Esophagus squamous epithelium (tissue), 4 donors: ENCODE results near the gene CATSPERE.

Experiments
- POLR2A ChIP-seq, 4 donors: fragments of 450-650 bp; IDR thresholded peaks; one replicate each; pipeline ENCODE4 v1.6.1; 2017; ENCODE audit warnings: antibody characterized with exemption in 4 of 4, mild to moderate bottlenecking in 4 of 4, moderate library complexity in 3 of 4
- TF ChIP-seq, protein P1 (sequence below), 6 experiments: fragments of 450-650 bp in 4 of 6; fragments of 200-600 bp in 2 of 6; sonication (generic) in 2 of 6; IDR thresholded peaks; one replicate each; pipeline ENCODE4 v1.5.1; 2016 to 2019; ENCODE audit warnings: antibody characterized with exemption in 6 of 6, mild to moderate bottlenecking in 4 of 6, moderate library complexity in 4 of 6

DNA sequence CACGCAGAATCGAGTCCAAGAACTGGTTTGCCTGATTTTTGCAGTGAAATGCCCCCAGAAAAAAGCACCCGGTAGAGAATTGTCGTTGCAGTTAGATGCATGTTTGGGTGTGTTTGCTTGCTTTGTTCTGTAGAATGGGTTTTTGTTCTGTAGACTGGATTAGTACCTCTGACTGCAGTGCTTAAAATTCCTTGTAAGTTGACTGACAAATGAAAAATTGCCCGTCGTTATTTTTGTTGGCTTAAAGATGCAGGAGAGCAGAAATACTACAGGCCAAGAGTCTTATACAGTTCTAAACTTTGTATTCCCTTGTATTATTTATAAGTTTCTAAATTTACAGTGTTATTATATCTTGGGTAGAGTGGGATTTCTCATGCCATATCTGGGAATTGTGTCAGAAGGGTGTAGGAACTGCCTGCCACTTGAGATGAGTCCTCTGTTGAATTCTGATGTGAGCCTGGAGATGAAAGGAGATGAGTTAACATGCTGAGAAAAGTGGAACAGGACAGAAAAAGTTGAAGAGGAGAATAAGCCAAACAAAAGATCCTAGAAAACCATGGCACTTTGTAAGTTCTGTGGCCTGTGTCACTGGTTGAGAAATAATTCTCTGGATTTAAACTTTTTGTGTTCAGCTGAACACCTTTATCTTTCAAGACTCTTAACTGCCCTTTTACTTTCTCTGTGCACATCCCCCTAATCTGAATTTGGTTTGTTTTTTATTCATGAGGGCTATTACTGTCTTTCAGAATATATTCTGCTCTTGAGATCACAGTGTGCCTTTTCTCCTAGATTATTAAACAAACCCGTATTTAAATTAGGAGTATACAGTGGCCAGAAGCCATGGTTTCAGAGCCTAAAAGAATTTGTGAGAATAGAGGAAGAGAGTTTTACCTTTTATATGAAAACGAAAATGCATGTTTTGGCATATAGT, 193.3 kb downstream of the CATSPERE start:
- TF ChIP-seq, protein P1, sequence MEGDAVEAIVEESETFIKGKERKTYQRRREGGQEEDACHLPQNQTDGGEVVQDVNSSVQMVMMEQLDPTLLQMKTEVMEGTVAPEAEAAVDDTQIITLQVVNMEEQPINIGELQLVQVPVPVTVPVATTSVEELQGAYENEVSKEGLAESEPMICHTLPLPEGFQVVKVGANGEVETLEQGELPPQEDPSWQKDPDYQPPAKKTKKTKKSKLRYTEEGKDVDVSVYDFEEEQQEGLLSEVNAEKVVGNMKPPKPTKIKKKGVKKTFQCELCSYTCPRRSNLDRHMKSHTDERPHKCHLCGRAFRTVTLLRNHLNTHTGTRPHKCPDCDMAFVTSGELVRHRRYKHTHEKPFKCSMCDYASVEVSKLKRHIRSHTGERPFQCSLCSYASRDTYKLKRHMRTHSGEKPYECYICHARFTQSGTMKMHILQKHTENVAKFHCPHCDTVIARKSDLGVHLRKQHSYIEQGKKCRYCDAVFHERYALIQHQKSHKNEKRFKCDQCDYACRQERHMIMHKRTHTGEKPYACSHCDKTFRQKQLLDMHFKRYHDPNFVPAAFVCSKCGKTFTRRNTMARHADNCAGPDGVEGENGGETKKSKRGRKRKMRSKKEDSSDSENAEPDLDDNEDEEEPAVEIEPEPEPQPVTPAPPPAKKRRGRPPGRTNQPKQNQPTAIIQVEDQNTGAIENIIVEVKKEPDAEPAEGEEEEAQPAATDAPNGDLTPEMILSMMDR (IDR thresholded peaks at IDR 0.05): no peak
- TF ChIP-seq POLR2A (IDR thresholded peaks at IDR 0.05): no peak
